HG03571 (cell line): Measurements from ENCODE around the gene FAM90A1.
"Not testable (repeated sequence)": the region's sequence is repeated elsewhere in the genome, so short reads cannot be mapped to it uniquely, and the experiment has no call there.

Source experiments
- ATAC-seq: cut with Tn5 transposase; IDR thresholded peaks from one replicate; pipeline ENCODE4 v1.9.1; 2021; ENCODE audit not compliant: unreplicated experiment

FAM90A1 gene

GRCh38 chr12:8179989-8180585 lies 47.3 kb downstream of the FAM90A1 start:
- ATAC-seq = not testable (repeated sequence)

- ATAC-seq = not testable (repeated sequence)
Measured at GRCh38 chr12:8172911-8173310, 54.5 kb downstream of the FAM90A1 start.
